ELF-1 (cell line): ENCODE results near the gene MACO1.
"Not testable (repeated sequence)": the region's sequence is repeated elsewhere in the genome, so short reads cannot be mapped to it uniquely, and the experiment has no call there.

Source experiments
- DNase-seq: peaks from one replicate; pipeline ENCODE4 v3.0.0-alpha.2; 2016; ENCODE audit warnings: low read depth, low spot score

MACO1 gene

DNA sequence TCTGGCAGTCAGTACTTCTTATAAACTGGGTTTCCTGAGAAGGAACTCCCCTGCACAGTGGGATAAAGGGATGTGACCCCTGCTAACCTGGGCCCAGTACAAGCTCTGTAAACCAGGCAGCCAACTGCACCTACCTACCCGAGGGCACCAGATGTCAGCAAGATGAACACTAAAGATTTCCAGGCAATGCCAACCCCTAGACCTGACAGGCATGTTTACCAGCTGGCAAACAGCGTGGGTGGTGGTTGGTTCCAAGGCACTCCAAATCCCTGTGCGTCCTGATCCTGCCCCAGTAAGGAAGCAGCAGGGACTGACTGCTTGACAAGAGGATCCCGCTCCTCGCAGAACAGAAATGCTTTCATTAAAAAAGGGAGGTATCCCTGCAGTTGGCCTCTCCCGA lies 7.5 kb upstream of the MACO1 start:
- DNase-seq: not testable (repeated sequence)

GRCh38 chr1:25425098-25426085 lies 5.3 kb upstream of the MACO1 start:
- DNase-seq: no peak

DNA sequence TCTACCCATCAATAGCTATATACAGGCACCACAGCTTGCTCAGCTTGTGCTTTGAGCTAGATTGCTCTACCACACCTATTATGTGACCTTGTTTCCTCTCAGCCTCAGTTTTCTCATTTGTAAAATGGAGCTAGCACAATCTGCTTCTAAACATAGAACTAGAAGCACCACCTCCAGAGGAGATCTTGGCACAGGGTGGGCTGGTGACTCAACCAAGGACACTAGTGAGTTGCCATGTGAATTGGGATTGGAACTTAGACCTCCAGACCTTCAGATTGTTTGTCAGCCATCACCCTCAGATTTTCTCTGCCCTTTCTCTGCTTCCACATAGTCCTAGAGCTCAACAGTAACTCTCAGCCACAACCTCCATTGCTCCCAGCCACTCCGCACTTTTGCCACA lies 3.0 kb upstream of the MACO1 start:
- DNase-seq: no peak

DNA sequence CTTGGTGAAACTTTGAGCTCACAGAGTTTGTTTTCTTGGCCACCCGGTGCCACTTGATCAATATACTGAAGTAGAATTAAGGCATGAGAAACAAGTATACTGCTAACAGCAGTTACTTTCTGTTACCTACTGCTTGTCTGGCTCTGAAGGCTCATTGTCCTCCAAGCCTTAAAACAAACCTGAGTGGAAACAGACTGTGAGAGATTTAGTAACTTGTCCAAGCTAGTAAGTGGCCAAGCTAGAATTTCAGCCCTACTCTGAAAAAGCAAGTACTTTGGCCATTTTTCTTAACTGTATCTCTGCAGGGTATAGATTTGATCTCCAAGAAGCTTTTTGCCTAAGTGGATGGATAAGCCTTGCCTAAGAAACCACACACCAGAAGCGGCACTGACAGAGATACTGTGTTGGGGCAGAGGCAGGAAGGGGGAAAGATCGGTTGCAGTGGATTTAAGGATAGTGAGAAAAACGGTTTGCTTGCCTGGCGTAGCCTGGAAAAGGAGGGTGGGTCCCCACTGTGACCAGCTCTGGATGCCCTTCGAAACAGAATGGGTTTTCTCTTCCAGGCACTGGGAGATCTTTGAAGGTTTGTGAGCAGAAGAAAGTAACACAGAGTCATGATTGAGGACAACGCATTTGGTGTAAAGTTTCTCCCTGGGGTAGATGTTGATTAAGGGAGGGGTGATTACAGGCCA lies 2.1 kb upstream of the MACO1 start:
- DNase-seq: no peak

DNA sequence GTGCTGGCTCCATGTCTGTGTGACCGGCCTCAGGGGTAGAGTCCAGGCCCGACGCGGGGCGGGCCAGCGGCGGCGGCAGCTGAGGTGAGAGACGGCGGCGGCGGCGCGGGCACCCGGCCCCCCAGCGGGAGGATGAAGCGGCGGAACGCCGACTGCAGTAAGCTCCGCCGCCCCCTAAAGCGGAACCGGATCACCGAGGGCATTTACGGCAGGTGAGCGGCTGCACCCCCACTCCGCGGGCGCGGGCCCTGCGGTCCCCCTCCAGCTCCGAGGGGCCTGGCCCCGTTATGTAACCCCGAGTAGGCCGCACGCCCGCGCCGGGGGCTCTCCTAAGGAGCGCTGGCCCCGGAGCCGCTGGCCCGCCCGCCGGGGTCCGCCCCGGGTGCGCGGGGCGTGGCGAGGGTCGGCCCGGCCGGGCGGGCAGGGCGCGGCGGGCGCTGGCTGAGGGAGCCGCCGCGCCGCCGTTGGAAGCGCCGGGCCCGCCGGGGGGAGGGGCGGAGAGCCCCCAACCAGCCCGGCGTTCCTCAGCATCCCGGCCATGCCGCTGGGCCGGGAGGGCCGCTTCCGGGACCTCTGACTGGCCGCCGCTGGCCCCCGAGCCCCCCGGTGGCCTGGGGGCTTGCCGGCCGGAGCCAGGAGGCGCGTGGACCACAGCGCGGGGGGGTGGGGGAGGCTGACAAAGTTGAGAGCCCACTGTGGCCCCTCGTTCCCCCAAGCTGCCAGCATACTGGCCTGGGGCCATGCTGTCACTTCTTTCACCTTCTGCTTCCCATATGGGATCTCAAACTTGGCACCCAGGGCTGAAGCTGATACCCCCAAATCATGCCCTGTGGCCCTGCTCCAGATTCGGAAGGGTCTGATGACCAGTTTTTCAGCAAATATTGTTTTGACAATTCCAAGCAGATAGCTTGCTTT lies 527 bp downstream of the MACO1 start:
- peak; percentile 25 for DNase-seq

- DNase-seq: no peak
Observed at GRCh38 chr1:25431955-25432719, 1.4 kb downstream of the MACO1 start.

DNA sequence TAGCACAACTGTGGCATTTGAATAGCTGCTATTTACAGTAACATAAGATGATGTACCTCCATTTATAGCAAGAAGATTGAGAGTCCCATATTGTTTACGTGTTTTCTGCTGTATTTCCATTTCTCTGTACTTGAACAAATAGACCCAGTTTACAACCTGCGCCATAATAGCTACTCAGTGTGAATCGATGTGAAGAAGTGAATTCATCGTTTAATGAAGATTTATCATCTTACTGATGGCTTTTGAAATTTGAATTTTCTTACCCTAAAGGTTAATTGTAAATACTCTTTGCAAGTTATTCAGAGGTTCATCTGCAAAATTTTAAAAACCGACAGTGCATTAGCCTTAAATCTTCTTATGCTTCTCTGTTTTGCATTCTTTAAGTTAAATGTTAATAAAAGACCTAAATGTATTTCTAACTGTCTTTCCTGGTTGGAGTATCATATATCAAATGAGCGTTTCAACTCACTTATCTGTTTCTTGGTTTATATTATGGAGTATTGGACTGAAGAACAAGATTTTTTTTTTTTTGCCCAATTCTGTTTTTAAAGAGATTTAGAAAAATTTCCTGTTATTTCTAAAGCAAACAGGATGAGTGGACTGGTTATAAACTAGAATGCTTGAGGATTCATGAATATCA lies 2.2 kb downstream of the MACO1 start:
- DNase-seq: no peak

DNA sequence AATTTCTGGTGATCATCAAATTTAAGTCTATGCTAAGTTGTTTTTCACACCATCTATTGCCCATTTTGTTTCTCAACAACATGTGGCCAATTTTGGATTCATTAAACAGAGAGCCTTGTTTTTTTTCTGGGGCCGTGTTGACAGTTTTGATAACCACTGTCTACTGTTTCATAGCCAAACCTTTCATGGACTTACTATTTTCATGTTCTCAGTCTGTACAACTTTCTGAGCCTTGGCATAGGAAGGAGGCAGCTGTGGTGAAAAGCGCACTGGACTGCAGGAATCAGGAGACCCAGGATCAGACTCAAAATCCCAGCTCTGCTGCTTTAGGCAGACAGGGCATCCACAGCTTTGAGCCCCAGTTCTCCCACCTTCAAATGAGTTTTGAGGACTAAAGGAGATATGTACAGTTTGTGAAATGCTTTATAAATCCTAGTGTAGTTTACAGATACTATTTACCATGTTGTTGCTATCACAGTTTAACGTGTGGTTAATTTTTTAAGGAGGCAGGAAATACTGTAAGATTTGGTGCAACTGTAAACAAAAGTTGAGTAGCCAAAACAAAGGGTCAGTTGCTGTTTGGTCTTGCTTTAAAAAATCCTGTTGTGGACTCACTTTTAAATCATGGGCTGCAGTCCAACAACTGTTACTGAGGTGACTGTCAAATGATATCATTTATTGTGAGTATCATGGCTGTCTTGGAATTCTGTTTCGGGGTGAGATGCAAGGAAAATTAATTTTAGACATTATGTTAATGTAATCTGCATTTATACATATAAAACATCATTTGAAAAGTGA lies 2.9 kb downstream of the MACO1 start:
- no peak for DNase-seq

DNA sequence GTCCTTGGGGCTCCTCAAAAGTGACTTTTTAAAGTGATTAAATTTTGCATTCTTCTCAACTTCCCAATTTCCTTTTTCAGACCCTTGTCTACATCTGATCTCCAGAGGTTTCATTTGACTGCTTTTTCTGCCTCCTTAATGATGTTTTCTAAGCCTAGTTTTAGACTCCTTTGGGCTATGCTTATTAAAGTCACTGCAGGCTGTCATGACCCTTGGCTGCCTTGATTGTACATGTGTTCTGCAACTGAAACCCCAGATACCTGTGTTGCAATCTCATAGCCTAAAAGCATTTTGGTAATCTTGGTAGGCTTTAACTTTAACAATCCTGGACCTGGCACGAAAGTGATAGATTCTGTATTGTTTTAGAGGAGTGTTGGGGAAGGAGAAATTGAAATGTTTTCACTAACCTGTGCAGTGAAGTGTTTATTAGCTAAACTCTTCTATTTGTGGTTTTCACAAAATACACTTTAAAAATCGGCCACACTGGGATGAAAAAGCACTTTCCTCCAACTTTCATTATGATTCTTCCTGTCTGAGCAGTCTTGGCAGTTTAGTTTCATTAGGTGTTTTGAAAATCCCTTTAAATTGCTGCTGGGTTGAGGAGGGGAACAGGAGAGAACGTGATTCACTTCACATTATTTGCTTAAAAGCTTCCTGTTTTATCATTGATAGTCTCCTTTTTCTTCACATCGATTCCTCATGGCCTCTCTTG lies 4.9 kb downstream of the MACO1 start:
- DNase-seq: no peak

DNA sequence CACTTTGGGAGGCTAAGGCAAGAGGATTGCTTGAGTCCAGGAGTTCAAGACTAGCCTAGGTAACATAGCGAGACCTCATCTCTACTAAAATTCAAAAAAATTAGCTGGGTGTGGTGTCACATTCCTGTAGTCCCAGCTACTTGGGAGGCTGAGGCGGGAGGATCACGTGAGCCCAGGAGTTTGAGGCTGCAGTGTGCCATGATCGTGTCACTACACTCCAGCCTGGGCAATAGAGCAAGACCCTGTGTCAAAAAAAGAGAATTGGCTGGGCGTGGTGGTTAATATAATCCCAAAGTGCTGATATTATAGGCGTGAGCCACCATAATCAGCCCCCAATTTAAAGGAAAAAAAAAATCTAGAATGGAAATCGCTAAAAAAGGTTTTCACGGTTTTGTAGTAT lies 7.0 kb downstream of the MACO1 start:
- DNase-seq: no peak

GRCh38 chr1:25439287-25439686 lies 8.6 kb downstream of the MACO1 start:
- no peak for DNase-seq

DNA sequence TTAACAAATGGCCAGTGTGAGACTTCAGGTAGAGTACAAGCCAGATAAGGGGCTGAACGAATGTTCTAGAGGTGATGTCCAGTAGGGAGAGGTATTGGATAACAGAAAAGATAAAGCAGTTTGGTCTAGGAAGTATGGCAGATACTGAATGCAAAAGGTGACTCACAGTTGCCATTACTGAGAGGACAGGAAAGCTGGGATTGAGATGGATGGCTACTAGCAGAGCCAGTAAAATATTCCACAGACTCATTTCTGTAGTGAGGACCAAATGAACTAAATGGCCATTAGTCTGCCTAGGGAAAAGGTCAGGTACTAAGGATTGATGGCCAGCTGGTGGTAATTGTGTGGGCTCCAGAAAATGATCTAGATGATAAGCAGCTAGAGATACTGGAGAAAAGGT lies 11.5 kb downstream of the MACO1 start:
- DNase-seq: no peak

DNA sequence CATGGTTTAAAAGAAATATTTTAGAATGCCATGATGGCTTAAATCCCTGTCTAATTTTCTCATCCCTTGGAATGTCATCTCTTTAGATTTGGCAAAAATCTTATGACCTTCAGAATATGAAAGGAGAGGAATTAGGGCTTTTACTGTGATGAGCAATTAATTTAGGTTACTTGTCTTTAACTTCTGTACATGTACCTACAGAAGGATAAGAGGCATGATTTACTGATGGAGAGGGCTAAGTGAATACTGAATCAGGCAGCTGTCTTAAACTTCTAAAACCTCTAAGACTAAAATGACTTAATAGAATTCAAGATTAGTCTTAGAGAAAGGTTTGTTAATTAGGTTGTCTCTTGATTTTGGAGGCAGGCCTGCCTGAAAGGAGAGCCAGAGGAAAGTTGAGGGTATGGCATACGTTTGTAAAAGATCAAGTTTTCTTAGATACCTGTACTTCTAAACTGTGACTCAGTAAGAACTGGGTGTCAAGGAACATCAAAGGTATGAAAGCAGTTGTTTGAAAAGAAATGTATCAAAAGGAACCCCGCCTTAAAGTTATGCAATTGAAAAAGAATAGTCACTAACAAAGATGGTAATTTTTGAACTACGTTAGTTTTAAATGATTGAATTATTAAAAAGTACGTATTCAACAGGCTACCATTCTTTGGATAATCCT lies 12.5 kb downstream of the MACO1 start:
- DNase-seq: no peak

GRCh38 chr1:25444604-25445003 lies 13.9 kb downstream of the MACO1 start:
- DNase-seq: not testable (repeated sequence)

- DNase-seq: no peak
Observed at GRCh38 chr1:25445993-25446538, 15.4 kb downstream of the MACO1 start.

- DNase-seq: no peak
Observed at GRCh38 chr1:25447547-25447946, 16.9 kb downstream of the MACO1 start.

DNA sequence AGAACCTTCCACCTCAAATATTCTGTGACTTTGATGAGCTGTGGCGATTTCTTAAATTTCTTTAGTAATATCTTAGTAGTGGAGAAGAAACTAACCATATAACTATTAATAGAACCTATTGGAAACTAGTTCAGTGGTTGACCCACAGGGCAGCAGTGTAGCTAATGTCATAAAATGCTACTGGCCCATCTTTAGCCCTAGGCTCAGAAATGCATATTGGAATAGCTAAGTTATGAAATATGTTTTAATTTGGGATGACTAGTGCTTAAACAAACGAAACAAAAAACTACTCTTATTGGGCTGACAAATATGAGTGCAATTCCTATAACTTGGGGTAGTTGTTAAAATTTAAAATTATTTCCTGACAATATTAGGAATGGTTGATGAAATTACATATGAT lies 20.2 kb downstream of the MACO1 start:
- no peak for DNase-seq

- no peak for DNase-seq
Observed at GRCh38 chr1:25451908-25452307, 21.2 kb downstream of the MACO1 start.
